Right lobe of liver (tissue), 4 donors: ENCODE results near the gene DSCAML1.

ENCODE experiments used
- POLR2A ChIP-seq: fragments of 450-650 bp; IDR thresholded peaks from one replicate; pipeline ENCODE4 v1.6.1; 2017; ENCODE audit warnings: antibody characterized with exemption, mild to moderate bottlenecking
- TF ChIP-seq, protein P1 (sequence below), 4 donors: fragments of 200-600 bp in 3 of 4; fragments of 450-650 bp in 1 of 4; IDR thresholded peaks; one replicate each; pipeline versions ENCODE4 v1.5.1 to v1.8.0; 2016 to 2022; ENCODE audit warnings: antibody characterized with exemption in 4 of 4, mild to moderate bottlenecking in 2 of 4
- donor health status: DM: no; HTN: no; CAD: no.
- donor health status: DM: no; HTN: no; CAD: no.
- donor health status: DM: no; HTN: yes; CAD: no.

DNA sequence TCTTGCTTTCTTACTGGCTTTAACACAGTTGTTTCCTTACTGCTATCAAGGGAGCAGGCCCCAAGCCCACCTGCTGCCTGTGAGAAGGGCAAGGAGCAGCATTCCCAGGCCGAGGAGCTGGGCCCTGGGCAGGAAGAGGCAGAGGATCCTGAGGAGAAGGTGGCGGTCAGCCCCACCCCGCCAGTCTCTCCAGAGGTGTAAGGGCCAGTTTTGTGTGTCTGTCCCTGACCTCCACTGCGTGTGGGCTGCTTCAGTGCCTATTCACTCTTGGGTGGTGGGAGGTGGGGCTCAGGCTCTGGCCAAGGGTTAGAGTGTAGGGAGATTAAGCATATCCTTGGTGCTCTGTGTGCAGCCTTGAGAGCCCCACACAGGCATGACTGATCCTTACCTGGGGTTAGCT lies 414.3 kb downstream of the DSCAML1 start:
- TF ChIP-seq, protein P1, sequence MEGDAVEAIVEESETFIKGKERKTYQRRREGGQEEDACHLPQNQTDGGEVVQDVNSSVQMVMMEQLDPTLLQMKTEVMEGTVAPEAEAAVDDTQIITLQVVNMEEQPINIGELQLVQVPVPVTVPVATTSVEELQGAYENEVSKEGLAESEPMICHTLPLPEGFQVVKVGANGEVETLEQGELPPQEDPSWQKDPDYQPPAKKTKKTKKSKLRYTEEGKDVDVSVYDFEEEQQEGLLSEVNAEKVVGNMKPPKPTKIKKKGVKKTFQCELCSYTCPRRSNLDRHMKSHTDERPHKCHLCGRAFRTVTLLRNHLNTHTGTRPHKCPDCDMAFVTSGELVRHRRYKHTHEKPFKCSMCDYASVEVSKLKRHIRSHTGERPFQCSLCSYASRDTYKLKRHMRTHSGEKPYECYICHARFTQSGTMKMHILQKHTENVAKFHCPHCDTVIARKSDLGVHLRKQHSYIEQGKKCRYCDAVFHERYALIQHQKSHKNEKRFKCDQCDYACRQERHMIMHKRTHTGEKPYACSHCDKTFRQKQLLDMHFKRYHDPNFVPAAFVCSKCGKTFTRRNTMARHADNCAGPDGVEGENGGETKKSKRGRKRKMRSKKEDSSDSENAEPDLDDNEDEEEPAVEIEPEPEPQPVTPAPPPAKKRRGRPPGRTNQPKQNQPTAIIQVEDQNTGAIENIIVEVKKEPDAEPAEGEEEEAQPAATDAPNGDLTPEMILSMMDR (IDR thresholded peaks at IDR 0.05), result no peak
- TF ChIP-seq POLR2A, result no peak
